ENCODE results near the gene SLC35G4.

DNA sequence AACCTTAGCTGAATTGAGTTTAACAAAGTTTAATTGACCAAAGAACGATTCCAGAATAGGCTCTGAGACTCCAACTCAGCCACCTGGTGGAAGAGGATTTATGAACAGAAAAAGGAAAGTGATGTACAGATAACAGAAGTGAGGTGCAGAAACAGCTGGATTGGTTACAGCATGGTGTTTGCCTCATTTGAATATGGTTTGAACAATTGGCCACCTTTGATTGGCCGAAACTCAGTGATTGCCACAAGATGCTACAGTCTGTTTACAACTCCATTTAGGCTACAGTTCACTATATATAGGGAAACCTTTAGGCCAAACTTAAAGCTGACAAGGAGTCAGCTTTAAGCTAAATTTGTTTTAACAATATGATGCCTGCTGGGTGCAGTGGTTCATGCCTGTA lies 28.1 kb upstream of the SLC35G4 start:
- TF ChIP-seq, protein P1, sequence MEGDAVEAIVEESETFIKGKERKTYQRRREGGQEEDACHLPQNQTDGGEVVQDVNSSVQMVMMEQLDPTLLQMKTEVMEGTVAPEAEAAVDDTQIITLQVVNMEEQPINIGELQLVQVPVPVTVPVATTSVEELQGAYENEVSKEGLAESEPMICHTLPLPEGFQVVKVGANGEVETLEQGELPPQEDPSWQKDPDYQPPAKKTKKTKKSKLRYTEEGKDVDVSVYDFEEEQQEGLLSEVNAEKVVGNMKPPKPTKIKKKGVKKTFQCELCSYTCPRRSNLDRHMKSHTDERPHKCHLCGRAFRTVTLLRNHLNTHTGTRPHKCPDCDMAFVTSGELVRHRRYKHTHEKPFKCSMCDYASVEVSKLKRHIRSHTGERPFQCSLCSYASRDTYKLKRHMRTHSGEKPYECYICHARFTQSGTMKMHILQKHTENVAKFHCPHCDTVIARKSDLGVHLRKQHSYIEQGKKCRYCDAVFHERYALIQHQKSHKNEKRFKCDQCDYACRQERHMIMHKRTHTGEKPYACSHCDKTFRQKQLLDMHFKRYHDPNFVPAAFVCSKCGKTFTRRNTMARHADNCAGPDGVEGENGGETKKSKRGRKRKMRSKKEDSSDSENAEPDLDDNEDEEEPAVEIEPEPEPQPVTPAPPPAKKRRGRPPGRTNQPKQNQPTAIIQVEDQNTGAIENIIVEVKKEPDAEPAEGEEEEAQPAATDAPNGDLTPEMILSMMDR (IDR thresholded peaks at IDR 0.05; ENCODE audit: low read length): no peak
- no peak for TF ChIP-seq EZH2 (IDR thresholded peaks at IDR 0.05; ENCODE audit: borderline replicate concordance, low read length)

Data from OCI-LY1 (cell line).